Measurements from ENCODE around the gene TBCD. TPM values are rescaled to one million over a fixed set of nuclear protein-coding genes. Genes with fewer than 3 reads are reported as not detected.

TBCD gene
- total and polyA plus RNA-seq, 9 of the 15 experiments (the other 6 are each of a cell fraction or from before 2014, with no cell fraction given), result 8.9 to 98.5 (median 28.0) TPM

DNA sequence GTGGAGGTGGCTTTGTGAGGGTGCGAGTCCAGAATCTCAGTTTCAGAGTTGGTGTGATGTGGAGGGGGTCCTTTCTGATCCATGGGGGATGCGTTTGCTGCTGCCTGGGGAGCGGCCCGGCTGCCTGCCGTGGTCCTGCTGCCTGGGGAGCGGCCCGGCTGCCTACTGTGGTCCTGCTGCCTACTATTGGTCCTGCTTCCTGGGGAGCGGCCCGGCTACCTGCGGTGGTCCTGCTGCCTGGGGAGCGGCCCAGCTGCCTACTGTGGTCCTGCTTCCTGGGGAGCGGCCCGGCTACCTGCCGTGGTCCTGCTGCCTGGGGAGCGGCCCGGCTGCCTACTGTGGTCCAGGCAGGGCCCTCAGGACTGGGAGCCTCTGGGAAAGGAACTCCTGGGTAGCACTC lies 149.5 kb downstream of the TBCD start:
- no peak overlapping the region for H3K27ac ChIP-seq (ENCODE audit: extremely low read depth, low read depth, low read length)
- H3K79me2 ChIP-seq (ENCODE audit: control insufficient read depth, insufficient read depth, low read length), result peaks cover 10% of the 10 kb centered on the region; the same call in 1 of the 3 replicates
- ChIA-PET POLR2A (no interaction called here), CTCF (ENCODE audit: low intra/inter-chr PET ratio) (no interaction called here)
- intact Hi-C loops (cut with micrococcal nuclease) (no loop called here), in situ Hi-C loops (cut with MboI) (no loop called here)
- BruUV-seq (replicated peaks), result no TSS peak
- H3K4me1 ChIP-seq (replicated peaks in 1 of 2; ENCODE audit: control insufficient read depth in 2 of 2, insufficient read depth in 2 of 2, low read length in 2 of 2), result peaks cover 0 to 19% of the 10 kb centered on the region in 2 experiments; a peak in 1 of 5 replicates
- peaks cover 58% of the 10 kb centered on the region; the same call in 2 of the 3 replicates for H3K36me3 ChIP-seq (ENCODE audit: control insufficient read depth, insufficient read depth, low read length)
- TF ChIP-seq POLR2G (IDR thresholded peaks at IDR 0.05; ENCODE audit: low read depth, low read length) (peak; percentile 20; the same call in 1 of the 2 replicates), RBM25 (IDR thresholded peaks at IDR 0.05; ENCODE audit: low read depth, low read length, severe bottlenecking) (no peak)
- WGBS (ENCODE audit: insufficient coverage, low coverage, missing lambda C conversion rate), result 92% methylated on average over 13 of the region's 16 CpGs
- ATAC-seq (no peak), DNase-seq (ENCODE audit: extremely low read depth in 1 of 4, low spot score in 3 of 4) (no peak), FAIRE-seq (no peak)
- no peaks in the 10 kb centered on the region for H3K9me1 ChIP-seq (ENCODE audit: control insufficient read depth, insufficient read depth, low read length)
- H3K9ac ChIP-seq (ENCODE audit: insufficient read depth in 1 of 2, low read depth in 2 of 2, low read length in 2 of 2), result no peak overlapping the region
- H2AFZ ChIP-seq (ENCODE audit: low read depth, low read length), result no peak overlapping the region
- 0 out of 2 replicates have a peak, but pooled peaks cover 1% of the 10 kb centered on the region for H3K9me3 ChIP-seq (replicated peaks; ENCODE audit: control insufficient read depth, insufficient read depth, low read depth, low read length)
- no peaks in the 10 kb centered on the region for H3K27me3 ChIP-seq (ENCODE audit: control insufficient read depth in 2 of 2, insufficient read depth in 2 of 2, low read length in 2 of 2)
- H4K20me1 ChIP-seq (replicated peaks; ENCODE audit: control insufficient read depth, insufficient read depth, low read length), result no peaks in the 10 kb centered on the region
- no peak overlapping the region for H3K4me2 ChIP-seq (ENCODE audit: insufficient read depth, low read length)
- H3K4me3 ChIP-seq, result no peak overlapping the region

- H3K36me3 ChIP-seq (ENCODE audit: control insufficient read depth, insufficient read depth, low read length), result peaks cover 62% of the 10 kb centered on the region; the same call in 2 of the 3 replicates
- no peak overlapping the region for H3K4me3 ChIP-seq
- no TSS peak for BruUV-seq (replicated peaks)
- H4K20me1 ChIP-seq (replicated peaks; ENCODE audit: control insufficient read depth, insufficient read depth, low read length), result no peaks in the 10 kb centered on the region
- ChIA-PET CTCF (ENCODE audit: low intra/inter-chr PET ratio) (no interaction called here), POLR2A (interaction anchor here (0.8 kb wide), 1 partner anchor 8 kb away, joined by 5 read pairs; no protein-coding TSS in a partner anchor)
- no peak overlapping the region for H2AFZ ChIP-seq (ENCODE audit: low read depth, low read length)
- FAIRE-seq (no peak), DNase-seq (ENCODE audit: extremely low read depth in 1 of 4, low spot score in 3 of 4) (no peak), ATAC-seq (no peak)
- H3K4me1 ChIP-seq (replicated peaks in 1 of 2; ENCODE audit: control insufficient read depth in 2 of 2, insufficient read depth in 2 of 2, low read length in 2 of 2), result peaks cover 0 to 19% of the 10 kb centered on the region in 2 experiments; a peak in 1 of 5 replicates
- 71% methylated on average over 16 of the region's 16 CpGs for WGBS (ENCODE audit: insufficient coverage, low coverage, missing lambda C conversion rate)
- no peaks in the 10 kb centered on the region for H3K27me3 ChIP-seq (ENCODE audit: control insufficient read depth in 2 of 2, insufficient read depth in 2 of 2, low read length in 2 of 2)
- intact Hi-C loops (cut with micrococcal nuclease), result no loop called here
- 0 out of 2 replicates have a peak, but pooled peaks cover 1% of the 10 kb centered on the region for H3K9me3 ChIP-seq (replicated peaks; ENCODE audit: control insufficient read depth, insufficient read depth, low read depth, low read length)
- H3K9ac ChIP-seq (ENCODE audit: insufficient read depth in 1 of 2, low read depth in 2 of 2, low read length in 2 of 2), result no peak overlapping the region
- no peak overlapping the region for H3K27ac ChIP-seq (ENCODE audit: extremely low read depth, low read depth, low read length)
- H3K4me2 ChIP-seq (ENCODE audit: insufficient read depth, low read length), result no peak overlapping the region
- peaks cover 10% of the 10 kb centered on the region; the same call in 1 of the 3 replicates for H3K79me2 ChIP-seq (ENCODE audit: control insufficient read depth, insufficient read depth, low read length)
- H3K9me1 ChIP-seq (ENCODE audit: control insufficient read depth, insufficient read depth, low read length), result no peaks in the 10 kb centered on the region
- in situ Hi-C loops (cut with MboI), result no loop called here
- TF ChIP-seq SOX6 (IDR thresholded peaks at IDR 0.05) (no peak), MGA (IDR thresholded peaks at IDR 0.05) (no peak)
Observed at GRCh38 chr17:82901856-82902255, 150.0 kb downstream of the TBCD start.
